SK-N-SH treated with all-trans-retinoic acid at 6 μM for 48 hours (cell line): ENCODE measurements around the gene NLRP9.

Experiments used
- ATAC-seq: fragments of 200-7000 bp; cut with Tn5 transposase; 3 replicates; pipeline ENCODE4 v1.9.1; 2020; ENCODE audit warnings: mild to moderate bottlenecking, moderate library complexity
- ARNTL ChIP-seq: fragments of 450-650 bp; formaldehyde crosslinking; IDR thresholded peaks from 2 replicates; pipeline ENCODE4 v1.5.0; 2020; ENCODE audit warnings: low read depth, mild to moderate bottlenecking, moderate library complexity, borderline replicate concordance
- BACH2 ChIP-seq: fragments of 250-450 bp; sonication (Bioruptor Pico); IDR thresholded peaks from 2 replicates; pipeline ENCODE4 v1.9.0; 2021; ENCODE audit warnings: mild to moderate bottlenecking, borderline replicate concordance
- CSDC2 ChIP-seq: fragments of 250-450 bp; sonication (Bioruptor Pico); IDR thresholded peaks from 2 replicates; pipeline ENCODE4 v1.5.0; 2020; ENCODE audit warnings: mild to moderate bottlenecking, moderate library complexity
- ESRRG ChIP-seq: fragments of 250-450 bp; sonication (Bioruptor Pico); IDR thresholded peaks from 2 replicates; pipeline ENCODE4 v1.6.1; 2021; ENCODE audit warnings: mild to moderate bottlenecking
- GLIS3 ChIP-seq: fragments of 250-450 bp; sonication (Bioruptor Pico); IDR thresholded peaks from 2 replicates; pipeline ENCODE4 v1.5.0; 2020; ENCODE audit warnings: mild to moderate bottlenecking, moderate library complexity
- ISL1 ChIP-seq: fragments of 250-450 bp; sonication (Bioruptor Pico); IDR thresholded peaks from 2 replicates; pipeline ENCODE4 v2.1.2; 2022; ENCODE audit warnings: mild to moderate bottlenecking, moderate library complexity
- OSR1 ChIP-seq: fragments of 250-450 bp; sonication (Bioruptor Pico); IDR thresholded peaks from 2 replicates; pipeline ENCODE4 v1.8.0; 2022; ENCODE audit warnings: moderate library complexity, mild to moderate bottlenecking, inconsistent platforms
- PATZ1 ChIP-seq: fragments of 250-450 bp; sonication (Bioruptor Pico); IDR thresholded peaks from 2 replicates; pipeline ENCODE4 v1.8.0; 2020; ENCODE audit warnings: mild to moderate bottlenecking, moderate library complexity, borderline replicate concordance
- PPARA ChIP-seq: fragments of 250-450 bp; sonication (Bioruptor Pico); IDR thresholded peaks from 2 replicates; pipeline ENCODE4 v1.5.0; 2020; ENCODE audit warnings: mild to moderate bottlenecking, borderline replicate concordance
- RARB ChIP-seq: fragments of 250-450 bp; sonication (Bioruptor Pico); IDR thresholded peaks from 2 replicates; pipeline ENCODE4 v1.8.0; 2021; ENCODE audit warnings: mild to moderate bottlenecking, moderate library complexity
- SNAI2 ChIP-seq: fragments of 250-450 bp; sonication (Bioruptor Pico); IDR thresholded peaks from 2 replicates; pipeline ENCODE4 v1.5.0; 2020; ENCODE audit warnings: mild to moderate bottlenecking, moderate library complexity
- TOX ChIP-seq: fragments of 250-450 bp; sonication (Bioruptor Pico); IDR thresholded peaks from 2 replicates; pipeline ENCODE4 v1.8.0; 2021; ENCODE audit warnings: mild to moderate bottlenecking, moderate library complexity, borderline replicate concordance
- ZC3H10 ChIP-seq: fragments of 250-450 bp; sonication (Bioruptor Pico); IDR thresholded peaks from 2 replicates; pipeline ENCODE4 v1.5.1; 2021; ENCODE audit warnings: mild to moderate bottlenecking, moderate library complexity
- ZFP3 ChIP-seq: fragments of 250-450 bp; sonication (Bioruptor Pico); IDR thresholded peaks from 2 replicates; pipeline ENCODE4 v1.5.0; 2020; ENCODE audit warnings: mild to moderate bottlenecking, moderate library complexity
- ZFP30 ChIP-seq: fragments of 450-650 bp; formaldehyde crosslinking; IDR thresholded peaks from 2 replicates; pipeline ENCODE4 v1.5.0; 2022; ENCODE audit warnings: mild to moderate bottlenecking, moderate library complexity
- ZNF565 ChIP-seq: fragments of 450-650 bp; formaldehyde crosslinking; conservative IDR thresholded peaks from 2 replicates; pipeline ENCODE4 v1.5.0; 2020; ENCODE audit warnings: low read depth, mild to moderate bottlenecking, moderate library complexity
- ZNF70 ChIP-seq: fragments of 450-650 bp; formaldehyde crosslinking; IDR thresholded peaks from 2 replicates; pipeline ENCODE4 v1.5.0; 2020; ENCODE audit warnings: mild to moderate bottlenecking, moderate library complexity
- ZNF8 ChIP-seq: fragments of 450-650 bp; formaldehyde crosslinking; IDR thresholded peaks from 2 replicates; pipeline ENCODE4 v1.5.0; 2020; ENCODE audit warnings: mild to moderate bottlenecking, moderate library complexity
- TF ChIP-seq, protein P1 (sequence below): fragments of 250-450 bp; sonication (Bioruptor Pico); IDR thresholded peaks from 2 replicates; pipeline ENCODE4 v1.5.0; 2020; ENCODE audit warnings: mild to moderate bottlenecking, moderate library complexity
- TF ChIP-seq, protein P2 (sequence below): fragments of 250-450 bp; sonication (Bioruptor Pico); IDR thresholded peaks from 2 replicates; pipeline ENCODE4 v1.5.1; 2021; ENCODE audit warnings: mild to moderate bottlenecking, moderate library complexity
- TF ChIP-seq, protein P3 (sequence below): fragments of 250-450 bp; sonication (Bioruptor Pico); IDR thresholded peaks from 2 replicates; pipeline ENCODE4 v1.8.0; 2021; ENCODE audit warnings: low read depth, mild to moderate bottlenecking, moderate library complexity, borderline replicate concordance
- TF ChIP-seq, protein P4 (sequence below): fragments of 250-450 bp; sonication (Bioruptor Pico); IDR thresholded peaks from 2 replicates; pipeline ENCODE4 v1.5.1; 2020; ENCODE audit warnings: low read depth, mild to moderate bottlenecking, moderate library complexity

The NLRP9 gene

GRCh38 chr19:55670280-55671053 lies 67.7 kb downstream of the NLRP9 start:
- ATAC-seq: 0 out of 3 replicates have a peak, but pooled peaks have one; percentile 12

DNA sequence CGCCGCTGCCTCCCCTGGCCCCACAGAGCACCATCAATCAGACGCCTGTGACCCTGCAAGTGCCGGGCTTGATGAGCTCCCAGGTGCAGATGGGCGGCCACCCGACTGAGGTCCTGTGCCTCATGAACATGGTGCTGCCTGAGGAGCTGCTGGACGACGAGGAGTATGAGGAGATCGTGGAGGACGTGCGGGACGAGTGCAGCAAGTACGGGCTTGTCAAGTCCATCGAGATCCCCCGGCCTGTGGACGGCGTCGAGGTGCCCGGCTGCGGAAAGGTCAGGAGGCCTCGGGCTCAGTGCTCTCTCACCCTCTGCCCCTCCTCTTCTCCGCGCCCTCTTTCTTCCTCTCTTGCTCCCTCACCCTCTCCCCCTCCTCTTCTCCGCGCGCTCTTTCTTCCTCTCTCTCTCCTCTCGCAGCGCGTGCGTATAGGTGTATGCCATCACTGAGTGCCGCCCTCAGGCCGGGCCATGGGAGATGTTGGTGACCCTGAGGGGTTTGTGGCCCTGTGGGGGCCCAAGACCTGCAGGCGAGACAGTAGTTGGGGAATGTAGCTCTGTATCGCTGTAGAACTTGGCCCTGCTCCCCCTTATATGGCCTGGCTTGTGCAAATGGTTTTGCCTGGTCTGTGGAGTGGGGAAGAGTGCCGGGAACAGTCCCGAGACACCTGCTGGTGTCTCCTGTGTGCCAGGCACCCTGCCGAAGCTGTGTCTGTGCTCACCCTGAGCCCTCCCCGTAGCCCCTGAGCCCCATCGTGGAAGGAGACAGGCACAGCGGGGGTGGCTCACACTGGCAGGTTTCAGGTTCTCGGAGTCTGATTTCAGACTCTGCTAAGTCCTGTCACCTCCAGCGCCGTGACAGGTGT lies 68.6 kb downstream of the NLRP9 start:
- no peak for ATAC-seq
- no peak for TF ChIP-seq ZNF70 (CRISPR knock-in tag)
- no peak for TF ChIP-seq ZFP30 (CRISPR knock-in tag)
- no peak for TF ChIP-seq ZC3H10
- TF ChIP-seq ARNTL: no peak
- TF ChIP-seq, protein P1, sequence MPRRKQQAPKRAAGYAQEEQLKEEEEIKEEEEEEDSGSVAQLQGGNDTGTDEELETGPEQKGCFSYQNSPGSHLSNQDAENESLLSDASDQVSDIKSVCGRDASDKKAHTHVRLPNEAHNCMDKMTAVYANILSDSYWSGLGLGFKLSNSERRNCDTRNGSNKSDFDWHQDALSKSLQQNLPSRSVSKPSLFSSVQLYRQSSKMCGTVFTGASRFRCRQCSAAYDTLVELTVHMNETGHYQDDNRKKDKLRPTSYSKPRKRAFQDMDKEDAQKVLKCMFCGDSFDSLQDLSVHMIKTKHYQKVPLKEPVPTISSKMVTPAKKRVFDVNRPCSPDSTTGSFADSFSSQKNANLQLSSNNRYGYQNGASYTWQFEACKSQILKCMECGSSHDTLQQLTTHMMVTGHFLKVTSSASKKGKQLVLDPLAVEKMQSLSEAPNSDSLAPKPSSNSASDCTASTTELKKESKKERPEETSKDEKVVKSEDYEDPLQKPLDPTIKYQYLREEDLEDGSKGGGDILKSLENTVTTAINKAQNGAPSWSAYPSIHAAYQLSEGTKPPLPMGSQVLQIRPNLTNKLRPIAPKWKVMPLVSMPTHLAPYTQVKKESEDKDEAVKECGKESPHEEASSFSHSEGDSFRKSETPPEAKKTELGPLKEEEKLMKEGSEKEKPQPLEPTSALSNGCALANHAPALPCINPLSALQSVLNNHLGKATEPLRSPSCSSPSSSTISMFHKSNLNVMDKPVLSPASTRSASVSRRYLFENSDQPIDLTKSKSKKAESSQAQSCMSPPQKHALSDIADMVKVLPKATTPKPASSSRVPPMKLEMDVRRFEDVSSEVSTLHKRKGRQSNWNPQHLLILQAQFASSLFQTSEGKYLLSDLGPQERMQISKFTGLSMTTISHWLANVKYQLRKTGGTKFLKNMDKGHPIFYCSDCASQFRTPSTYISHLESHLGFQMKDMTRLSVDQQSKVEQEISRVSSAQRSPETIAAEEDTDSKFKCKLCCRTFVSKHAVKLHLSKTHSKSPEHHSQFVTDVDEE (CRISPR knock-in tag): no peak
- TF ChIP-seq PPARA (CRISPR knock-in tag): no peak
- TF ChIP-seq TOX (CRISPR knock-in tag): no peak
- TF ChIP-seq CSDC2 (CRISPR knock-in tag): no peak
- TF ChIP-seq BACH2 (CRISPR knock-in tag): no peak

More at GRCh38 chr19:55670280-55671053, 67.7 kb downstream of the NLRP9 start:
- no peak for TF ChIP-seq PPARA (CRISPR knock-in tag)
- no peak for TF ChIP-seq ZNF565 (CRISPR knock-in tag)

- ATAC-seq: no peak
- TF ChIP-seq ESRRG (CRISPR knock-in tag) (no peak), OSR1 (CRISPR knock-in tag) (no peak), ZC3H10 (no peak)
These were observed 69.4 kb downstream of the NLRP9 start for GRCh38 chr19:55668603-55669348.

DNA sequence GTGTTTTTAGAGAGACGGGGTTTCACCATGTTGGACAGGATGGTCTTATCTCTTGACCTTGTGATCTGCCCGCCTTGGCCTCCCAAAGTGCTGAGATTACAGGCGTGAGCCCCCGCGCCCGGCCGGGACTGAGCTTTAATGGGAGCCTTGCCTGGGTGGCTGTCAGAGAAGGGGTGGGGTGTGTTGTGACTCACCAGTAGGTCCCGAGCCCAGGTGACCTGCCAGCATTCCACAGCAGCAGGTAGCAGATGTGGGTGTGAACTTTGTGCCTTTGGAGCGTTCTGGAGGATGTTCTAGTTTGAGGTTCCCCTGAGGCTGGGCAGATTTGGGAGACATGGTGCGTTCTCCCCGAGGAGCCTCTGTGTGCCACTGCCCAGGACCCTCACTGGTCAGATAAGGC lies 70.2 kb downstream of the NLRP9 start:
- TF ChIP-seq BACH2 (CRISPR knock-in tag): no peak
- no peak for TF ChIP-seq ZNF70 (CRISPR knock-in tag)
- TF ChIP-seq ESRRG (CRISPR knock-in tag): no peak
- TF ChIP-seq, protein P2, sequence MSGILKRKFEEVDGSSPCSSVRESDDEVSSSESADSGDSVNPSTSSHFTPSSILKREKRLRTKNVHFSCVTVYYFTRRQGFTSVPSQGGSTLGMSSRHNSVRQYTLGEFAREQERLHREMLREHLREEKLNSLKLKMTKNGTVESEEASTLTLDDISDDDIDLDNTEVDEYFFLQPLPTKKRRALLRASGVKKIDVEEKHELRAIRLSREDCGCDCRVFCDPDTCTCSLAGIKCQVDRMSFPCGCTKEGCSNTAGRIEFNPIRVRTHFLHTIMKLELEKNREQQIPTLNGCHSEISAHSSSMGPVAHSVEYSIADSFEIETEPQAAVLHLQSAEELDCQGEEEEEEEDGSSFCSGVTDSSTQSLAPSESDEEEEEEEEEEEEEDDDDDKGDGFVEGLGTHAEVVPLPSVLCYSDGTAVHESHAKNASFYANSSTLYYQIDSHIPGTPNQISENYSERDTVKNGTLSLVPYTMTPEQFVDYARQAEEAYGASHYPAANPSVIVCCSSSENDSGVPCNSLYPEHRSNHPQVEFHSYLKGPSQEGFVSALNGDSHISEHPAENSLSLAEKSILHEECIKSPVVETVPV (CRISPR knock-in tag): no peak
- TF ChIP-seq, protein P3, sequence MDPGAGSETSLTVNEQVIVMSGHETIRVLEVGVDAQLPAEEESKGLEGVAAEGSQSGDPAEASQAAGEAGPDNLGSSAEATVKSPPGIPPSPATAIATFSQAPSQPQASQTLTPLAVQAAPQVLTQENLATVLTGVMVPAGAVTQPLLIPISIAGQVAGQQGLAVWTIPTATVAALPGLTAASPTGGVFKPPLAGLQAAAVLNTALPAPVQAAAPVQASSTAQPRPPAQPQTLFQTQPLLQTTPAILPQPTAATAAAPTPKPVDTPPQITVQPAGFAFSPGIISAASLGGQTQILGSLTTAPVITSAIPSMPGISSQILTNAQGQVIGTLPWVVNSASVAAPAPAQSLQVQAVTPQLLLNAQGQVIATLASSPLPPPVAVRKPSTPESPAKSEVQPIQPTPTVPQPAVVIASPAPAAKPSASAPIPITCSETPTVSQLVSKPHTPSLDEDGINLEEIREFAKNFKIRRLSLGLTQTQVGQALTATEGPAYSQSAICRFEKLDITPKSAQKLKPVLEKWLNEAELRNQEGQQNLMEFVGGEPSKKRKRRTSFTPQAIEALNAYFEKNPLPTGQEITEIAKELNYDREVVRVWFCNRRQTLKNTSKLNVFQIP (CRISPR knock-in tag): no peak
- TF ChIP-seq, protein P4, sequence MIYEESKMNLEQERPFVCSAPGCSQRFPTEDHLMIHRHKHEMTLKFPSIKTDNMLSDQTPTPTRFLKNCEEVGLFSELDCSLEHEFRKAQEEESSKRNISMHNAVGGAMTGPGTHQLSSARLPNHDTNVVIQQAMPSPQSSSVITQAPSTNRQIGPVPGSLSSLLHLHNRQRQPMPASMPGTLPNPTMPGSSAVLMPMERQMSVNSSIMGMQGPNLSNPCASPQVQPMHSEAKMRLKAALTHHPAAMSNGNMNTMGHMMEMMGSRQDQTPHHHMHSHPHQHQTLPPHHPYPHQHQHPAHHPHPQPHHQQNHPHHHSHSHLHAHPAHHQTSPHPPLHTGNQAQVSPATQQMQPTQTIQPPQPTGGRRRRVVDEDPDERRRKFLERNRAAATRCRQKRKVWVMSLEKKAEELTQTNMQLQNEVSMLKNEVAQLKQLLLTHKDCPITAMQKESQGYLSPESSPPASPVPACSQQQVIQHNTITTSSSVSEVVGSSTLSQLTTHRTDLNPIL (CRISPR knock-in tag): no peak
- no peak for TF ChIP-seq OSR1 (CRISPR knock-in tag)
- no peak for TF ChIP-seq ZFP30 (CRISPR knock-in tag)
- no peak for TF ChIP-seq ZFP3 (CRISPR knock-in tag)
- no peak for TF ChIP-seq ZNF8
- TF ChIP-seq TOX (CRISPR knock-in tag): no peak
- no peak for TF ChIP-seq PPARA (CRISPR knock-in tag)
- TF ChIP-seq ZC3H10: no peak
- TF ChIP-seq ISL1 (CRISPR knock-in tag): no peak
- TF ChIP-seq PATZ1: no peak
- no peak for TF ChIP-seq GLIS3 (CRISPR knock-in tag)
- no peak for TF ChIP-seq RARB (CRISPR knock-in tag)
- no peak for TF ChIP-seq SNAI2 (CRISPR knock-in tag)
- ATAC-seq: no peak
